Smooth muscle cell (in vitro differentiated cells): Measurements from ENCODE around the gene NOX4. TPM values are rescaled to one million over a fixed set of nuclear protein-coding genes. Genes with fewer than 3 reads are reported as not detected.
"Not testable (repeated sequence)": the region's sequence is repeated elsewhere in the genome, so short reads cannot be mapped to it uniquely, and the experiment has no call there.

Experiments used
- DNase-seq: peaks from one replicate; lab custom pipeline; 2025; ENCODE audit not compliant: unreplicated experiment; lab: John Stamatoyannopoulos, UW
- H2AFZ ChIP-seq: fragments of 200-600 bp; sonication (generic); 2 replicates; pipeline ENCODE4 v1.6.0; 2016; ENCODE audit warnings: antibody characterized with exemption, low read depth, mild to moderate bottlenecking
- H3F3A ChIP-seq: fragments of 200-600 bp; sonication (generic); 2 replicates; pipeline ENCODE4 v1.6.0; 2017; ENCODE audit warnings: antibody characterized with exemption, low read depth
- H3K27ac ChIP-seq: fragments of 200-600 bp; sonication (generic); 2 replicates; pipeline ENCODE4 v1.5.1; 2016; ENCODE audit warnings: low read depth, mild to moderate bottlenecking
- H3K27me3 ChIP-seq: fragments of 200-600 bp; sonication (generic); 2 replicates; pipeline ENCODE4 v1.6.1; 2016; ENCODE audit warnings: low read depth, mild to moderate bottlenecking
- H3K36me3 ChIP-seq: fragments of 200-600 bp; sonication (generic); 2 replicates; pipeline ENCODE4 v1.5.1; 2016; ENCODE audit warnings: low read depth
- H3K4me1 ChIP-seq: fragments of 200-600 bp; sonication (generic); 2 replicates; pipeline ENCODE4 v1.5.1; 2016; ENCODE audit warnings: low read depth
- H3K4me2 ChIP-seq: fragments of 200-600 bp; sonication (generic); 2 replicates; pipeline ENCODE4 v1.6.0; 2016; ENCODE audit warnings: mild to moderate bottlenecking
- H3K4me3 ChIP-seq: fragments of 200-600 bp; sonication (generic); 2 replicates; pipeline ENCODE4 v1.5.1; 2016; ENCODE audit warnings: mild to moderate bottlenecking
- H3K79me2 ChIP-seq: fragments of 200-600 bp; sonication (generic); 2 replicates; pipeline ENCODE4 v1.6.0; 2016; ENCODE audit warnings: low read depth, mild to moderate bottlenecking
- H3K9ac ChIP-seq: fragments of 200-600 bp; sonication (generic); 2 replicates; pipeline ENCODE4 v1.6.0; 2016; ENCODE audit warnings: low read depth
- H3K9me3 ChIP-seq: fragments of 200-600 bp; sonication (generic); replicated peaks from 2 replicates; pipeline ENCODE4 v1.5.1; 2016; ENCODE audit warnings: low read depth
- H4K20me1 ChIP-seq: fragments of 200-600 bp; sonication (generic); 2 replicates; pipeline ENCODE4 v1.6.0; 2016; ENCODE audit warnings: low read depth
- CTCF ChIP-seq: fragments of 200-600 bp; sonication (generic); IDR thresholded peaks from 2 replicates; pipeline ENCODE4 v1.5.1; 2017; ENCODE audit warnings: borderline replicate concordance, mild to moderate bottlenecking, antibody characterized with exemption; ENCODE audit not compliant: insufficient read depth, poor library complexity, severe bottlenecking
- WGBS: methylation state at CpG from one replicate; pipeline ENCODE4 v1.1.7; 2016; ENCODE audit warnings: low lambda C conversion rate; 5-methylcytosine and 5-hydroxymethylcytosine counted together
- polyA plus RNA-seq: library from polyadenylated mRNA; unstranded; fragments of >200 nt; fragmentation: Nextera tagmentation; extraction: Ambion mirVana; gene quantifications from 2 replicates; pipeline ENCODE4 v1.2.1, GENCODE V29; 2016
- total RNA-seq: library from RNA; depleted of rRNA; stranded (reverse); fragments of >200 nt; gene quantifications from 2 replicates; pipeline ENCODE4 v1.2.3, GENCODE V29; 2014

NOX4 gene
- total and polyA plus RNA-seq, 2 experiments from 2014 or later: 7.3 to 31.9 TPM

GRCh38 chr11:89421718-89422117 is 69.5 kb downstream of the NOX4 start:
- WGBS: 89% methylated on average over 2 of the region's 2 CpGs

GRCh38 chr11:89420981-89421380 is 70.2 kb downstream of the NOX4 start:
- 87% methylated on average over 3 of the region's 3 CpGs for WGBS
- Histone ChIP-seq H3F3A (no peaks in the 10 kb centered on the region), H3K9ac (no peak overlapping the region), H3K79me2 (no peaks in the 10 kb centered on the region), H3K27ac (no peak overlapping the region), H3K36me3 (no peaks in the 10 kb centered on the region), H3K4me1 (no peaks in the 10 kb centered on the region), H2AFZ (no peak overlapping the region), H4K20me1 (no peaks in the 10 kb centered on the region), H3K9me3 (no peaks in the 10 kb centered on the region), H3K27me3 (no peaks in the 10 kb centered on the region), H3K4me3 (no peak overlapping the region), H3K4me2 (no peak overlapping the region)
- DNase-seq: no peak
- no peak for TF ChIP-seq CTCF

More at GRCh38 chr11:89421718-89422117, 69.5 kb downstream of the NOX4 start:
- Histone ChIP-seq H3K4me2 (no peak overlapping the region), H2AFZ (no peak overlapping the region), H3K27ac (no peak overlapping the region), H3K4me1 (no peaks in the 10 kb centered on the region), H3K79me2 (no peaks in the 10 kb centered on the region), H3K4me3 (no peak overlapping the region), H3F3A (no peaks in the 10 kb centered on the region), H3K27me3 (no peaks in the 10 kb centered on the region), H4K20me1 (no peaks in the 10 kb centered on the region), H3K9ac (no peak overlapping the region), H3K36me3 (no peaks in the 10 kb centered on the region), H3K9me3 (no peaks in the 10 kb centered on the region)
- no peak for DNase-seq
- no peak for TF ChIP-seq CTCF

GRCh38 chr11:89416961-89417360 is 74.2 kb downstream of the NOX4 start:
- H3K27me3 ChIP-seq: no peaks in the 10 kb centered on the region
- no peak for TF ChIP-seq CTCF
- no peak overlapping the region for H3K9ac ChIP-seq
- 47% methylated on average over 2 of the region's 2 CpGs for WGBS
- H3K9me3 ChIP-seq: no peaks in the 10 kb centered on the region
- no peaks in the 10 kb centered on the region for H3K79me2 ChIP-seq
- H4K20me1 ChIP-seq: no peaks in the 10 kb centered on the region
- H3K4me3 ChIP-seq: no peak overlapping the region
- DNase-seq: no peak
- H3K4me2 ChIP-seq: no peak overlapping the region
- no peak overlapping the region for H2AFZ ChIP-seq
- no peaks in the 10 kb centered on the region for H3F3A ChIP-seq
- H3K27ac ChIP-seq: no peak overlapping the region
- no peaks in the 10 kb centered on the region for H3K4me1 ChIP-seq
- H3K36me3 ChIP-seq: no peaks in the 10 kb centered on the region

GRCh38 chr11:89411112-89411511 is 80.1 kb downstream of the NOX4 start:
- not testable (repeated sequence) for H3K4me2 ChIP-seq, H3K4me3 ChIP-seq, DNase-seq, H3K4me1 ChIP-seq, H3K9me3 ChIP-seq, H3K36me3 ChIP-seq, H3K27ac ChIP-seq, H4K20me1 ChIP-seq, H3K79me2 ChIP-seq, H3F3A ChIP-seq, H3K27me3 ChIP-seq, H2AFZ ChIP-seq, H3K9ac ChIP-seq
- 94% methylated on average over 3 of the region's 3 CpGs for WGBS

- not testable (repeated sequence) for H3K36me3 ChIP-seq, H3K4me3 ChIP-seq, DNase-seq, H3K79me2 ChIP-seq, H4K20me1 ChIP-seq, H3K9me3 ChIP-seq, H3K9ac ChIP-seq, H3K4me2 ChIP-seq, H3F3A ChIP-seq, H3K27me3 ChIP-seq, H3K27ac ChIP-seq, H3K4me1 ChIP-seq, H2AFZ ChIP-seq
- 0% methylated on average over 1 of the region's 1 CpG for WGBS
Measured at GRCh38 chr11:89410666-89411065, 80.5 kb downstream of the NOX4 start.

GRCh38 chr11:89408441-89408840 is 82.7 kb downstream of the NOX4 start:
- peak overlapping the region; percentile 7 for H3K4me2 ChIP-seq
- not testable (repeated sequence) for H3K36me3 ChIP-seq, H3K4me3 ChIP-seq, H3K27me3 ChIP-seq, H3F3A ChIP-seq, H3K9me3 ChIP-seq, H3K4me1 ChIP-seq, H3K27ac ChIP-seq, DNase-seq, H3K79me2 ChIP-seq, H2AFZ ChIP-seq, H4K20me1 ChIP-seq, H3K9ac ChIP-seq
- 85% methylated on average over 2 of the region's 2 CpGs for WGBS
